ENCODE data around the gene NUP210.

NUP210 gene

DNA sequence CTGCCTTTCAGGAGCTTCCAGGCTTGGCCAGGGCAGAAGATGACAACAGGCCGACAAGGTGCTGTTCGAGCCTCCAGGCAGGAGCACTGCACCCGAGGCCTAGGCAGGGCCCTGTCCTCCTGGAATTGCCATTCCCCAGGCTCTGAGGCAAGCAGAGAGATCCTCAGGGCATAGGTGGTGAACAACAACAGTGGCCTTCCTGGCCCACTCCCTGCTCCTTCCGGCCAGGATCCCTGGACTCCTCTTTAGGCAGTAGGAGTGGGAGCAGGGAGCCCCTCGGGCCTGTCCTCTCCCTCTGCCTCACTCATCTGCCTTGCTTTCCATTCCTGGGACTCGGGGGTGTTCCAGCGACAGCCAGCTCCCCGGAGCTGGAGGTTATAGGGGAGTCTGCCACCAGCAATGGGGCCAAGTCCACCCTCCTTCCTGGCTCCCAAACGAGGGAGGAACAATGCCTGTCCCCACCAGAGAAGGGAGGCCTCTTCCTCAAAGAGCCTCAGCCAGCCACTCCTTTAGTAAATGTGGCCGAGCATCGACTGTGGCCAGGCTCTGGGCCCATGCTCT, 135.0 kb downstream of the NUP210 start:
- DNase-seq = no peak

- DNase-seq = no peak
Measured at GRCh38 chr3:13283877-13284264, 136.3 kb downstream of the NUP210 start.

DNA sequence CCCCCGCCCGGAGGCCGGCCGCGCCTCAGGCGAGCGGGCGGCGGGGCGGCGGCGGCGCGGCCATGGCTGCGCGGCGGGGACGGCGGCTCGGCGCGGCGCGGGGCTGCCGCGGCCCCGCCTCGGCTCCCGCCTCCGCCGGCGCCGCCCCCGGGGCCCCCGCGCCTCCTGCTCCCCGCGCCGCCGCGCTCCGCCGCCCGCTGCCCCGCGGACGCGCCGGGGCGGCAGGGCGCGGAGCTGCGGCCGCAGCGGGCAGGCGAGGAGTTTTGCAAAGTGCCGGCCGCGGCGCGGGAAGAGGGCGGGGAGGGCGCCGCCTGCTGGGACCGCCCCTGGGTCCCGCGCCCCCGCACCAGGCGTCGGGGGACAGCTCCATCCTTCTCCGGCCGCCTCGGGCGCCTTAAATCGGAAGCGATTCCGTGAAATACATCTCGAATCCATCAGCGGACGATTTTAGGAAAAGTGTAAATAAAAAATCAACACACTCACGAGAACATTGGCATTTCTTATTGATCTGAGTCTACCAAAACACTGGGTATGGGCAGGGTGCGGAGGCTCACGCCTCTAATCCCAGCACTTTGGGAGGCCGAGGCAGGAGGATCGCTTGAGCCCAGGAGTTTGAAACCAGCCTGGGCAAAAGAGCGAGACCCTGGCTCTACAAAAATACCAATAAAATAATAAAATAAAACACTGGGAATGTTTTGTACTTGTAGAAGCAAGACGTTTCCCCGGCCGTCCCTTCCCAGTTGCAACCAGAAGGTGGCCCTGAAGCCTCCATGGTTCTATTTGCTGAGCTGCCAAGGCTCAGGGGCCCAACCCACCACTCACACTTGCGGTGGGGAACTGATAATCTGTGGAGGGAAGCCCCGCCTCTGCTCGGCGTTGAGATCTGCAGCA, 136.9 kb downstream of the NUP210 start:
- peak; percentile 18 for DNase-seq

GRCh38 chr3:13282358-13282985, 137.7 kb downstream of the NUP210 start:
- peak; percentile 17 for DNase-seq

DNA sequence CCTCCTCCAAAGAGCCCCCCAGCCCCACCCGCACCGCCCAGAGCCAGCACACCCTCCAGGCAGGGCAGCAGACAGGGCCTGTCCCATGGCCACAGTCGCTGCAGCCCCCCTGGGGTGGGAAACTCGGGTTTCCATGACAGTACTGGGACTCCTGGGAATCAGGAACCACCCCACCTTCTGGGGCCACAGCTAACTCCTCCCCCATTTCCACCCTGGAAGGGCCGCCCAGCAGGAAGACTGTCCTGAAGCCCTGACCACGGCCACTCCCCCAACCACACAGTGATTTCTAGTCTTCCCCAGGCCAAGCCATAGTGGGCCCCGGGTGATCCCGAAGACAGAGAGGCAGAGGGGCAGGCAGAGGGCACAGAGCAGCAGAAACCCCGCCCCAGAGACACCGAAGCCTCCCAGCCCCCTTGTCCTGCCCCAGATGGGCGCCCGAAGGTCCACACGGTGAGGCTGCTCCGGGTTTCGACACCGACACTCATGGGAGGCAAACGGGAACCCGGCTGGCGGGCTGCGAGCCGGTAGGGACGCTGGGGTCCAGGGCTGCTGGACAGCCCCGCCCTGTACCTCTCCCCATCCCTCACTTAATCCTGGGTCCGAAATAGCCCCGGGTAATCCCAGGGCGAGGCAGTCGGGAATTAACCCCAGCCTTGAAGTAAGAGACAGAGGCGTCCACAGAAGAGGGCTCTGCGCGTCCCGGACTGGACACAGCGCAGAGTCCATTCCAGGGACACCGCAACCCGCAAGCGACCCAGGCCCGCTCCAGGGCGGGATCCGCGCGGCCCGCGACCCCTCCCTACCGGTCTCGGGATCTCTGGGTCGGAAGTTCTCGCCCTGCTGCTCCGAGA, 138.4 kb downstream of the NUP210 start:
- no peak for DNase-seq

- no peak for DNase-seq
Measured at GRCh38 chr3:13280811-13281506, 139.2 kb downstream of the NUP210 start.

GRCh38 chr3:13280122-13280790, 139.9 kb downstream of the NUP210 start:
- DNase-seq = no peak

- no peak for DNase-seq
Measured at GRCh38 chr3:13279532-13279910, 140.6 kb downstream of the NUP210 start.

GRCh38 chr3:13278783-13279531, 141.2 kb downstream of the NUP210 start:
- no peak for DNase-seq

GRCh38 chr3:13277860-13278531, 142.1 kb downstream of the NUP210 start:
- no peak for DNase-seq

DNA sequence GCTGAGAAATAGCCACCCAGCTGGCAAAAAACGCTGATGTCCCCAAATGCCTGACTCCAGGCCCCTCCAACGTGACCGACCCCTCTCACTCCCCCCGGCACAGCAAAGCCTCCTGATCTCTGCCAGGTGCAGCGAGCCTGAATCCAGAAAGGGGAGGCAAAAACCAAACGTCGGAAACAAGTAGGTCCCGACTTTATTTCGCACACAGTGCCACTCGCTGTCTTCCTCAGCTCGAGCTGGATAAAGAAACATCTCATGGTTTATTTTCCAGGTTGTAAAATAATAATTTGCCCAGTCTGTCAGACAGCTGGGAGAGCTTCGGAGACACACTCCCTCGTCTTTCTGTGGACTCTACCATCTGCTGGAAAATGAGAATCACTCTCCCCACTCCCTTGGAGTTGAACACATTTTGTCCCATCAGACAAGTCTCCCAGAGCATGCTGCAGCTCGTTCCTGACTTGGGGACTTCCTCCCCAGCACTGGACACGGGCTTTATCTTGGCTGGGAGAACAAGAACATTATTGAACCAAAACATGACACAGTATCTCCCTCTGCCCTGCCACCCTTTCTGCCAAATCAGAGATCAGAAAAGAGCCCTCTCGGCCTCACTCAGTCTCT, 142.8 kb downstream of the NUP210 start:
- no peak for DNase-seq

DNA sequence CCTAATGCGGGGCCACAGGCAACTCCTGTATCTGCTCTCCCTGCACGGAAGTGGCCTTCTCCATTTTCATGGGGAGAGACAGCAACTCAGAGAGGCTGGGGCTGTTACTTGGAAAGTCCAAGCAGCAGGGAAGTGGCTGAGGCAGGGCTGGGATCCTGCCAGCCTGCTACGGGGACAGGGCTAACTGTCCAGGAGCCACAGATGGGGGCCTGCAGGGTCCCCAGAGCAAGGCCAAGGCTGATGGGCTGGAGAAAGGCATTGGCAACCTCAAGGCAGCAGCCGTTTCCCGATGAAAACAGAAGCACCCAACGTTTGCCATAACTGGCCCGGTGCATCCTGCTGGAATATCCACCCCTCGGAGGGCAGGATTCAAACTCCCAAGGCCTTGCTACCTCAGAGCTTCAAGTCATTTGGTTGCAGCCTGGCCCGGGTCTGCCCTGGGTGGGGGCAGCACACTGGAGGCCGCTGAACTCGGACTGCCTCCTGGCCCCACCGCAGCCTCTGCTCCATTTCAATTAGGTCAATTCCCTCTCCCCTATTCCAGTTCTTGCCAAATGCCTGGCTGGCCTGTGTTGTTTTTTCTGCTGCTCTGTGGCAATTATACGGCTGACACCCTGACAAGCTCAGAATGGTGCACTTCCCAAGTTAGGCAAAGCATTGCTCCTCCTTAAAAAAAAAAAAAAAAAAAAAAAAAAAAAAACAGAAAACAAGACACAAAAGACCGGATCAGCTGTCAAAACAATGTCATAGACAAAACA, 143.5 kb downstream of the NUP210 start:
- no peak for DNase-seq

DNA sequence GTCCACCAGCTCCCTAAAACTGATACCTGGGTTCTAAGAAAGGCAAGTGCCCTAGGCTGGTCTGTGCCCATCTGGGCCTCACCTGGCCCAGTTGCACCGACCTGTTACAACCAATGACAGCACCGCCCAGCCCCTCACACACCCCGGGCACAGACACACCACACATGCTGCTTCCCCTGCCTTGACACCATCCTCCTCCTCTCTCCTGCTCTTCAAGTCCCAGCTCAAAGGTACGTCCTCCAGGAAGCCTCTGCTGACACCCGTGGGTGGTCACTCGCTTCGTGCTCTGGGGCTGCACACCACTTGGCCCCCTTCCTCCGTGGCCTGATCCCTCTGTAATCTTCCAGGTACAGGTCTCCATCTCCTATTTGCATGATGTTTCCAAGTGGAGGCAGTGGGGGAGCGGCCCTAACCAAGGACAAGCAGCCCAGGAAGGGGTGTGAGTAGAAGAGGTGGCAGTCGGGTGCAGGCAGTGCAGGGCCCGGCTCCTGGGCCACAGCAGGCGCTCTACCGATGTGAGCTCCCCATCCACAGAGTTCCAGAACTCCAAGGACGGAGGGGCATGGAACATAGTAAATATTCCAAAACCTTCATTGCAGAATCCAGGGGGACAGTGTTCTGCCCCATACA, 144.6 kb downstream of the NUP210 start:
- no peak for DNase-seq

GRCh38 chr3:13274551-13275332, 145.4 kb downstream of the NUP210 start:
- DNase-seq = no peak

DNA sequence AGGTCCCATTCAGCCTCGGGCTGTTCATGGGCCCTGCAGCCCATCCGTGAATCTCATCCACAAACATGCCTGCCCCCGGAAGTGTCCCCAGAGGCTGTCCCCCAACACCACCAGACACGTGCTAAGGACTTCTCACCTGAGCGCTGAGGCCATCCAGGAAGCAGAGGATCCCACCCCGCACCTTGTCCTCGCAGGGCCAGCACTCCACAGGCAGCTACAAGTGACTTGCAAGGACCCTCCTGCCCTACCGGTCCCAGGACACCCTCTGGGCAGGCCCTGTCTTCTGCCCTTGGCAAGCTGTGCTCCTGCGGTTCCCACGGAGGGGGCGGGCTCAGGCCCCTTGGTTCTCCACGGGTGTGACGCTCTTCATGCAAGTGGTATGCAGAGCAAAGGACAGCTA, 146.0 kb downstream of the NUP210 start:
- DNase-seq = no peak

DNA sequence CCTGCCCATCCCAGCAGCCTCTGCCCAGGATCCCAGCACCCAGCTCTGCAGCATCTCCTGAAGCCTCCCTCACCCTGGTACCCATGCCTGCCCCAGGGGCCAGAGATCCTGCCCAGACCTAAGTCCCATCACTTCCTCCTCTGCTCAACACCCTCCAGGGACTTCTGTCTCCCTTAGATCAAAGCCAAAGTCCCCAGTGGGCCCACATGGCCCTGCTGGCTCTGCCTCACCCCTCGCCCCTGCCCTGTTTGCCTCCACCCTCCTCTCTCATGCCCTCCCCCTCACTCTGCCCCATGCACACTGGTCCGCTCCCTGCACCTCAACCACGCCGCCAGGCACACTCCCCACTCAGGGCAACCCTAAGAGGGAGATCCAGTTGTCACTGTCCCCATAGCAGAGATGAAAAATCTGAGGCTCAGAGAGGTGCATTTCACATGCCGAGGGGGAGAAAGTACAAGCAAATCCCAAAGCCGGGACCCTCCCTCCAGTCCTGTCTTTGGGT, 146.5 kb downstream of the NUP210 start:
- no peak for DNase-seq

DNA sequence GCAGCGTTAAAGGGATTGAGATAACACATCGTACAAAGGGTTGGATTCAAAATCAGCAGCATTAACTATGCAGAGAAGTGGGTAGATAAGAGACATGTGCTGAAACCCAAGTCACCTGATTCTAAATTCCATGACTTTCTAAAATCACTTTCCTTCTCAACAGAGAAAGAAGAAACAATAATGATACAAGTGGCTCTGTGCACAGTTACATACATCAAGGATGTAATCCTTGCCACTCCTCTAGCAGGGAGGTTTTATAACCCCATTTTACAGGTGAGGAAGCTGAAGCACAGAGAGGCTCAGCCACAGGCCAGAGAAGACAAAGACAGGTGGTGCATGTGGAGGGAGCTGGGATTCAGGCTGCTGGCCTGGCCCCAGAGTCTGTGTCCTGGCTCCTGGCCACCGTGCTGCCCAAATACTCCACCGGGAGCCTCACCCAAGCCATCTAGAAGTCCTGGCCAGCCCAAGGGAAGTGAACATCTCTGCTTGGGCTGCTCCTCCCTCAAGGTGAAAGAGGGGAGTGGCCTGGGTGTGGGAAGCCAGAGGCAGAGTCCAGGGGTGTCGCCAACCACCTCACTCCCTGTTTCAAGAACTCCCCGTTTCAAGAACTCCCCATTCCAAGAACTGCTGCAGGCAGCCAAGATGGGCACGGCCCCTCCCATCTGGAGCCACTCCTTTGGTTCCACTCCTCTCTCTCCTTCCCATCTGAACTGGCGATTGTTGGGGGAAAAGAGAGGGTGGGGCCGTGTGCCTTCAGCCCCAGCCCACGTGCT, 147.1 kb downstream of the NUP210 start:
- DNase-seq = no peak
